Uterus (tissue), 4 donors: ENCODE measurements around the gene FRMPD2. TPM values are rescaled to one million over a fixed set of nuclear protein-coding genes. Genes with fewer than 3 reads are reported as not detected.
"Not testable (repeated sequence)": the region's sequence is repeated elsewhere in the genome, so short reads cannot be mapped to it uniquely, and the experiment has no call there.

ENCODE experiments used
- DNase-seq, 2 donors: peaks; one replicate each; pipeline ENCODE4 v3.0.0-alpha.2; 2019 to 2020
- H3K27ac ChIP-seq, 2 donors: fragments of 200-600 bp; sonication (generic); 1 replicate in 1 of 2; 2 replicates in 1 of 2; pipeline ENCODE4 v1.5.1; 2016 to 2018
- H3K27me3 ChIP-seq, 2 donors: fragments of 200-600 bp; sonication (generic); one replicate each; pipeline ENCODE4 v1.5.1; 2018 to 2019; ENCODE audit warnings: control low read depth in 1 of 2
- H3K36me3 ChIP-seq, 2 donors: fragments of 200-600 bp; sonication (generic); one replicate each; pipeline ENCODE4 v1.5.1; 2019; ENCODE audit warnings: control low read depth in 1 of 2
- H3K4me1 ChIP-seq, 2 donors: fragments of 200-600 bp; sonication (generic); one replicate each; pipeline ENCODE4 v1.5.1; 2018 to 2019; ENCODE audit warnings: control low read depth in 1 of 2
- H3K4me3 ChIP-seq, 2 donors: fragments of 200-600 bp; sonication (generic); 1 replicate in 1 of 2; 2 replicates in 1 of 2; pipeline ENCODE4 v1.5.1; 2018 to 2019; ENCODE audit warnings: mild to moderate bottlenecking in 1 of 2
- H3K9me3 ChIP-seq, 2 donors: fragments of 200-600 bp; sonication (generic); one replicate each; pipeline ENCODE4 v1.5.1; 2019; ENCODE audit warnings: control low read depth in 1 of 2
- POLR2A ChIP-seq, 2 donors: fragments of 450-650 bp; IDR thresholded peaks; one replicate each; pipeline ENCODE4 v1.6.1; 2016; ENCODE audit warnings: antibody characterized with exemption in 2 of 2, mild to moderate bottlenecking in 1 of 2, moderate library complexity in 1 of 2
- intact Hi-C: fragments of 100-400 bp; cut with DNase I; formaldehyde crosslinking; loops from one replicate; pipeline ENCODE4 v1.15.1; 2023; ENCODE audit warnings: low total_unique reads
- total RNA-seq, 4 donors: library from RNA; depleted of rRNA in 3 of 4; stranded (reverse); fragments of >200 nt in 3 of 4; gene quantifications; one replicate each; pipeline versions ENCODE4 v1.1.0 to v1.2.4, GENCODE V29; 2014 to 2023
- TF ChIP-seq, protein P1 (sequence below), 4 experiments: fragments of 200-600 bp in 2 of 4; fragments of 450-650 bp in 2 of 4; sonication (generic) in 2 of 4; IDR thresholded peaks; one replicate each; pipeline ENCODE4 v1.5.1; 2016 to 2019; ENCODE audit warnings: antibody characterized with exemption in 4 of 4, mild to moderate bottlenecking in 2 of 4, moderate library complexity in 1 of 4
- donor health status: DM: yes; HTN: yes; CAD: no.

FRMPD2 gene
- total RNA-seq, 4 donors from 2014 or later = 0.21 to 2.5 (median 0.26) TPM; not detected in 1

DNA sequence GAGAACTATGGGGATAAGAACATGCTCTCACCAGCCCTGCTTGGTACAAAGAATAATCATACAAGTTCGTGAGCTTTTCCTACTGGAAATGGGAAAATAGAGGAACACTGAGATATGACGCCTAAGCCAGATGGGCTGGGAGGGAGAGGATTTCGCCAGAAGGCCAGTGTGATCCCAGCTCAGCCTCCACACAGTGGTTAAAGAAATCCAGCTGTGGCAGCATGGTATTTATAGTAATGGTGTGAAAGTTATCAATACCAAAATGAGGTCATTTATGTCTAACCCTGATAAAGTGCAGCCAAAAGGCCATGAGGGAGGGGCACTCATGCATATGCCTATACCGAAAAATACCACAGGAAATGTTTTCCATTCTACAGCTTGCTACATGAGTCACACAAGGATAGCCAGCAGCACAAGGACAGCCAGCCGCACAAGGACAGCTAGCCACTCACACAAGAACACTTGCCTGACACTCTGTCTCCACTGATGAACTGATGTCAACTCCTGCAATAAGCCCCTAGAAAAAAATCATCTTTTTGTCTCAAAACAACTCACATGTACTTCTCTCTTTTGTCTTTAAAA lies 49.4 kb downstream of the FRMPD2 start:
- TF ChIP-seq, protein P1, sequence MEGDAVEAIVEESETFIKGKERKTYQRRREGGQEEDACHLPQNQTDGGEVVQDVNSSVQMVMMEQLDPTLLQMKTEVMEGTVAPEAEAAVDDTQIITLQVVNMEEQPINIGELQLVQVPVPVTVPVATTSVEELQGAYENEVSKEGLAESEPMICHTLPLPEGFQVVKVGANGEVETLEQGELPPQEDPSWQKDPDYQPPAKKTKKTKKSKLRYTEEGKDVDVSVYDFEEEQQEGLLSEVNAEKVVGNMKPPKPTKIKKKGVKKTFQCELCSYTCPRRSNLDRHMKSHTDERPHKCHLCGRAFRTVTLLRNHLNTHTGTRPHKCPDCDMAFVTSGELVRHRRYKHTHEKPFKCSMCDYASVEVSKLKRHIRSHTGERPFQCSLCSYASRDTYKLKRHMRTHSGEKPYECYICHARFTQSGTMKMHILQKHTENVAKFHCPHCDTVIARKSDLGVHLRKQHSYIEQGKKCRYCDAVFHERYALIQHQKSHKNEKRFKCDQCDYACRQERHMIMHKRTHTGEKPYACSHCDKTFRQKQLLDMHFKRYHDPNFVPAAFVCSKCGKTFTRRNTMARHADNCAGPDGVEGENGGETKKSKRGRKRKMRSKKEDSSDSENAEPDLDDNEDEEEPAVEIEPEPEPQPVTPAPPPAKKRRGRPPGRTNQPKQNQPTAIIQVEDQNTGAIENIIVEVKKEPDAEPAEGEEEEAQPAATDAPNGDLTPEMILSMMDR (IDR thresholded peaks at IDR 0.05) = no peak
- no peak for TF ChIP-seq POLR2A (IDR thresholded peaks at IDR 0.05)

GRCh38 chr10:48224296-48224695 lies 50.2 kb downstream of the FRMPD2 start:
- DNase-seq = no peak
- H3K4me1 ChIP-seq = no peaks in the 10 kb centered on the region
- intact Hi-C loops = no loop called here
- no peaks in the 10 kb centered on the region for H3K36me3 ChIP-seq
- H3K27me3 ChIP-seq = no peaks in the 10 kb centered on the region
- TF ChIP-seq, protein P1 (IDR thresholded peaks at IDR 0.05) = no peak
- TF ChIP-seq POLR2A (IDR thresholded peaks at IDR 0.05) = no peak
- H3K27ac ChIP-seq = no peak overlapping the region
- H3K9me3 ChIP-seq = no peaks in the 10 kb centered on the region
- no peak overlapping the region for H3K4me3 ChIP-seq

More for the DNA sequence above, 49.4 kb downstream of the FRMPD2 start:
- Histone ChIP-seq H3K9me3 (no peaks in the 10 kb centered on the region), H3K27ac (no peak overlapping the region), H3K4me3 (no peak overlapping the region), H3K36me3 (no peaks in the 10 kb centered on the region), H3K27me3 (no peaks in the 10 kb centered on the region), H3K4me1 (no peaks in the 10 kb centered on the region)
- no peak for DNase-seq
- intact Hi-C loops = no loop called here

DNA sequence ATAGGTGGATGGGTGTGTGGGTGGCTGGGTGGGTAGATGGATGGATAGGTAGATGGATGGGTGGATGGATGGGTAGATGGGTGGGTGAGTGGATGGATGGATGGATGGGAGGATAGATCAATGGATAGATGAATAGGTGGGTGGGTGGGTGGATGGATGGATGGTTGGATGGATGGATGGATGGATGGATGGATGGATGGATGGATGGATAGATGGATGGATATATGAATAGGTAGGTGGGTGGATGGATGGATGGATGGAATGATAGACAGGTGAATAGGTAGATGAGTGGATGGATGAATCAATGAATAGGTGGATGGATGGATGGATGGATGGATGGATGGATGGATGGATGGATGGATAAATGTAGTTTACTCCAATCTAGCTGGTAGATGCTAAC lies 52.7 kb downstream of the FRMPD2 start:
- Histone ChIP-seq H3K27ac (no peak overlapping the region), H3K36me3 (no peaks in the 10 kb centered on the region), H3K9me3 (no peaks in the 10 kb centered on the region), H3K4me3 (no peak overlapping the region), H3K27me3 (no peaks in the 10 kb centered on the region), H3K4me1 (no peaks in the 10 kb centered on the region)
- intact Hi-C loops = no loop called here
- TF ChIP-seq, protein P1 (IDR thresholded peaks at IDR 0.05) = no peak
- no peak for TF ChIP-seq POLR2A (IDR thresholded peaks at IDR 0.05)
- no peak for DNase-seq

DNA sequence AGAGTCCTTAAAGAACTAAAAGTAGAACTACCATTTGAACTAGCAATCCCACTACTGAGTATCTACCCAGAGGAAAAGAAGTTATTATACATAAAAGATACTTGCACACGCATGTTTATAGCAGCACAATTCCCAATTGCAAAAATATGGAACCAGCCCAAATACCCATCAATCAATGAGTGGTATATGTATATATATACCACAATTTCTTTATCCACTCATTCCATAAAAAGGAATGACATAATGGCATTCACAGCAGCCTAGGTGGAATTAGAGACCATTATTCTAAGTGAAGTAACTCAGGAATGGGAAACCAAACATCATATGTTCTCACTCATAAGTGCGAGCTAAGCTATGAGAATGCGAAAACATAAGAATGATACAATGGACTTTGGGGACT lies 53.5 kb downstream of the FRMPD2 start:
- H3K4me3 ChIP-seq, DNase-seq, H3K27ac ChIP-seq, H3K9me3 ChIP-seq, H3K27me3 ChIP-seq, H3K36me3 ChIP-seq, H3K4me1 ChIP-seq, intact Hi-C loops: not testable (repeated sequence)

DNA sequence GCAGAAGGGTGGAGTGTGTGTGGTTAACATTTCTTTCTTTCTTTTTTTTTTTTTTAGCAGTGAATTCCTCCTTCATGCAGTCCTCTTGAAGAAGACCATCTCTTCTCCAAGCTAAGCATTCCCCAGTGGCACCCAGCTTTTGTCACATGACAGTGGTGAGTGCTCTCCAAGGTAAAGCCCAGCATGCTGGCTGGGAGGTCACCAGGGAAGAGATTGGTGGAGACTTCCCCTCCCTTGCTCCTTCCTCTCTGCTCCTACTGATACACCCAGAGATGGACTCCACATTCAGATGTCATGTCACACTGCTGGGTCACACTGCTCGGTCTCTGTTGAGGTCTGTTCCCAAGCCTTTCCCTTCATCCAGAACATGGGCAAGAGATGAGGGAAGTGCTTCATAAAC lies 55.3 kb downstream of the FRMPD2 start:
- intact Hi-C loops = no loop called here
- Histone ChIP-seq H3K27me3 (no peaks in the 10 kb centered on the region), H3K9me3 (no peaks in the 10 kb centered on the region), H3K27ac (no peak overlapping the region), H3K4me3 (no peak overlapping the region), H3K36me3 (no peaks in the 10 kb centered on the region), H3K4me1 (no peaks in the 10 kb centered on the region)
- DNase-seq = no peak
- TF ChIP-seq, protein P1 (IDR thresholded peaks at IDR 0.05) = no peak
- no peak for TF ChIP-seq POLR2A (IDR thresholded peaks at IDR 0.05)

DNA sequence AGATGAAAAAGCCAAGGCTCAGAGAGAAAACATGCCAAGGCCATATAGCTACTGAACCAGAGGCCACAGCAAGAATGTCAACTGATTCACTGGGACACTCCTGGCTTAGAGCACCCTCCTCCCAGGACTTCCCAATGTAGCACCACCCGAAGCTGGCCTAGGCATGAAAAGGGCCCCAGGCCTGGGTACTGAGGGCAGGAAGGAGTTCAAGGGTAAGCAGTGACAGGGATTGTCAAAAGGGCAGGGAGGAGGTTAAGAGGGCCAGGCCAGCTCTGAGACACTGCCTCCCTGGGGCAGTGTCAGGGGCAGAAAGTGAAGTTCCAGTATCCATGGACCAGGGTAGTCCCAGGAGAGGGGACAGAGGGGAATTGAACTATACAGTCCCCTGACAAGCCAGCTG lies 57.8 kb downstream of the FRMPD2 start:
- Histone ChIP-seq H3K27me3 (no peaks in the 10 kb centered on the region), H3K4me1 (no peaks in the 10 kb centered on the region), H3K4me3 (no peak overlapping the region), H3K27ac (no peak overlapping the region), H3K9me3 (no peaks in the 10 kb centered on the region), H3K36me3 (no peaks in the 10 kb centered on the region)
- intact Hi-C loops = no loop called here
- TF ChIP-seq, protein P1 (IDR thresholded peaks at IDR 0.05) = no peak
- no peak for TF ChIP-seq POLR2A (IDR thresholded peaks at IDR 0.05)
- DNase-seq = no peak
